H1 (cell line): ENCODE measurements around the gene COQ8B. TPM values are rescaled to one million over a fixed set of nuclear protein-coding genes. Genes with fewer than 3 reads are reported as not detected.
A peak's percentile ranks its signal among the peaks of the same experiment; 100 is the strongest.

Source experiments
- ASH2L ChIP-seq: fragments of 200-600, 300-600 bp; sonication (generic); IDR thresholded peaks from one replicate; pipeline ENCODE4 v1.7.1; 2017; ENCODE audit warnings: low read length
- BRCA1 ChIP-seq: IDR thresholded peaks from 2 replicates; pipeline ENCODE4 v1.6.1; 2012; ENCODE audit warnings: low read depth, low read length, improper control_type of control experiment
- EP300 ChIP-seq, 2 experiments: IDR thresholded peaks; 1 replicate in 1 of 2; 2 replicates in 1 of 2; pipeline ENCODE4 v1.6.1; 2011 to 2012; ENCODE audit warnings: low read depth in 2 of 2, low read length in 2 of 2, mild to moderate bottlenecking in 2 of 2, borderline replicate concordance in 1 of 2, inconsistent platforms in 1 of 2, moderate library complexity in 1 of 2
- EZH2 ChIP-seq: fragments of 200-600 bp; sonication (generic); IDR thresholded peaks from 2 replicates; pipeline ENCODE4 v1.7.1; 2012; ENCODE audit warnings: low read depth, mild to moderate bottlenecking, moderate library complexity, low read length, inconsistent platforms; ENCODE audit not compliant: severe bottlenecking
- GABPA ChIP-seq: IDR thresholded peaks from 2 replicates; pipeline ENCODE4 v1.6.1; 2011; ENCODE audit warnings: mild to moderate bottlenecking, low read length, moderate library complexity, borderline replicate concordance; ENCODE audit not compliant: insufficient read depth
- JUN ChIP-seq: IDR thresholded peaks from 2 replicates; pipeline ENCODE4 v1.6.1; 2011; ENCODE audit warnings: low read depth, mild to moderate bottlenecking, improper control_type of control experiment, low read length
- KDM5A ChIP-seq: fragments of 200-600 bp; IDR thresholded peaks from 2 replicates; pipeline ENCODE4 v1.7.1; 2012; ENCODE audit warnings: mild to moderate bottlenecking, low read length, inconsistent platforms, mixed read lengths
- PHF8 ChIP-seq: fragments of 200-600 bp; sonication (generic); conservative IDR thresholded peaks from 2 replicates; pipeline ENCODE4 v1.7.1; 2012; ENCODE audit warnings: low read depth, mild to moderate bottlenecking, inconsistent platforms, low read length, moderate library complexity
- POLR2A ChIP-seq, 2 experiments: IDR thresholded peaks; 1 replicate in 1 of 2; 2 replicates in 1 of 2; pipeline ENCODE4 v1.6.1; 2011; ENCODE audit warnings: low read depth in 2 of 2, low read length in 2 of 2, mild to moderate bottlenecking in 2 of 2; ENCODE audit errors: control extremely low read depth in 1 of 2
- POLR2AphosphoS5 ChIP-seq: IDR thresholded peaks from 2 replicates; pipeline ENCODE4 v1.6.1; 2011; ENCODE audit warnings: low read depth, low read length
- SAP30 ChIP-seq: fragments of 300-600 bp; sonication (generic); IDR thresholded peaks from 2 replicates; pipeline ENCODE4 v1.7.1; 2012; ENCODE audit warnings: low read length, moderate library complexity, mild to moderate bottlenecking, inconsistent platforms; ENCODE audit not compliant: insufficient read depth, insufficient replicate concordance
- SIN3A ChIP-seq, 2 experiments: IDR thresholded peaks in 1 of 2; conservative IDR thresholded peaks in 1 of 2; 2 replicates each; pipeline ENCODE4 v1.6.1; 2011 to 2012; ENCODE audit warnings: low read length in 2 of 2, improper control_type of control experiment in 1 of 2, low read depth in 1 of 2, mild to moderate bottlenecking in 1 of 2
- SP1 ChIP-seq: IDR thresholded peaks from 2 replicates; pipeline ENCODE4 v1.6.1; 2011; ENCODE audit warnings: low read depth, low read length
- TAF1 ChIP-seq: IDR thresholded peaks from 2 replicates; pipeline ENCODE4 v1.6.1; 2011; ENCODE audit warnings: mild to moderate bottlenecking, low read depth, low read length
- TAF7 ChIP-seq: optimal IDR thresholded peaks from 2 replicates; pipeline ENCODE3; 2011; ENCODE audit warnings: low read depth, mild to moderate bottlenecking, inconsistent platforms, low read length, moderate library complexity, borderline replicate concordance
- TBP ChIP-seq: IDR thresholded peaks from 2 replicates; pipeline ENCODE4 v1.6.1; 2011; ENCODE audit warnings: low read depth, low read length, improper control_type of control experiment
- TEAD4 ChIP-seq: IDR thresholded peaks from 2 replicates; pipeline ENCODE4 v1.6.1; 2012; ENCODE audit warnings: low read depth, low read length, inconsistent platforms, mixed read lengths
- YY1 ChIP-seq: IDR thresholded peaks from 2 replicates; pipeline ENCODE4 v1.6.1; 2011; ENCODE audit warnings: low read depth, mild to moderate bottlenecking, low read length
- polyA plus RNA-seq, 7 experiments: library from polyadenylated mRNA; depleted of rRNA in 3 of 7; stranded (reverse) in 5 of 7; unstranded in 2 of 7; fragments of >200 nt in 5 of 7; fragments of 200-250 nt in 2 of 7; gene quantifications; 1 replicate in 5 of 7; 2 replicates in 1 of 7; 4 replicates in 1 of 7; pipeline versions ENCODE4 v1.2.1 to v1.2.3, GENCODE V29; 2011 to 2013; ENCODE audit warnings: missing spikeins in 2 of 7, mixed read lengths in 2 of 7
- total RNA-seq: library from RNA; stranded (reverse); fragmentation: NEBNext Ultra II Directional; extraction: Animal tissue kit (Norgen Biotek cat#: 25700); gene quantifications from 2 replicates; pipeline ENCODE4 v1.2.1, GENCODE V29; 2021
- TF ChIP-seq, protein P1 (sequence below), 3 experiments: IDR thresholded peaks; 1 replicate in 2 of 3; 2 replicates in 1 of 3; pipeline versions ENCODE4 v1.5.1 to v1.6.1; 2011; ENCODE audit warnings: low read length in 3 of 3, mild to moderate bottlenecking in 3 of 3, inconsistent platforms in 2 of 3, low read depth in 1 of 3, moderate library complexity in 1 of 3; ENCODE audit not compliant: insufficient read depth in 1 of 3; ENCODE audit errors: control extremely low read depth in 1 of 3
- TF ChIP-seq, protein P2 (sequence below): IDR thresholded peaks from 2 replicates; pipeline ENCODE4 v1.6.1; 2012; ENCODE audit warnings: inconsistent platforms

Gene COQ8B
- total and polyA plus RNA-seq, 2 of the 8 experiments (the other 6 are each of a cell fraction or from before 2014, with no cell fraction given), result 41.7 to 46.1 TPM

DNA sequence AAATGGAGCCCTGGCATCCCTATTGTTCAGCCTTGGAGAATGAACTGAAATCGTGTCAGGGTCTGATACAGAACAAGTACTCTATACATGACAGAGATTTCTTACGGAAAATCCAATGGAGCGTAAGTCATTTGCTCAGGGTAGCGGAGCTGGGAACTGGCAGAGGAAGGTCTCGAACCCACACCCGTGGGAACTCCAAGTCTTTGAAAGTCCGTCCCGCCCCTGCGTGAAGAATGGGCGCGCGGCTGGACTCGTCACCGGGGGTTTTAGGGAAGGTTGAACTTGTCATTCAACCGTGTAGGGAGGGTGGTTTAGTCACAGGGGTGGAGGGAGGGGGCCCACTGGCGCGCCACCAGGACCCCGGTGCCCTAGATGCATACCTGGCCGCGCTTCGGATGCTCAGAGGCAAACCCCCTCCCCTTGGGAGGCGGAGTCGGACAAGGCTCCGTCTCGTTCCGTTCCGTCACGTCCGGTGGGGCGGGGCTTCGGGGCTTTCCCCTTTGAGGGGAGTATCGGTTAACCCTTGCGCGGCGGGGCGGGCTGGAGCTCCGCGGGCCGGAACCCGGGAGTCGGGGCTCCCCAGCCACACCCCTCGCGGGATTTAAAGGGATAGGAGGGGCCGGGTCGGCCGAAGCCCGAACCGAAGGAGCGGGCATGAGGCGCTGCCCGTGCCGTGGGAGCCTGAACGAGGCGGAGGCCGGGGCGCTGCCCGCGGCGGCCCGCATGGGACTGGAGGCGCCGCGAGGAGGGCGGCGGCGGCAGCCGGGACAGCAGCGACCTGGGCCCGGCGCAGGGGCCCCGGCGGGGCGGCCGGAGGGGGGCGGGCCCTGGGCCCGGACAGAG, at the start of gene COQ8B, which contains the start of gene ITPKC (continued):
- TF ChIP-seq EP300 (IDR thresholded peaks at IDR 0.05; ENCODE audit: borderline replicate concordance in 1 of 2, low read depth in 2 of 2, low read length in 2 of 2), result peak; percentile 71 to 99
- TF ChIP-seq EZH2, result no peak
- no peak for TF ChIP-seq JUN
- peak; percentile 59 for TF ChIP-seq TBP
- TF ChIP-seq POLR2AphosphoS5, result peak; percentile 66; the same call in 1 of the 2 replicates
- TF ChIP-seq SIN3A (conservative IDR thresholded peaks at IDR 0.05 in 1 of 2, IDR thresholded peaks at IDR 0.05 in 1 of 2; ENCODE audit: low read depth in 1 of 2, low read length in 2 of 2), result peak; percentile 11 to 46; a peak in 1 of 4 replicates
- TF ChIP-seq TEAD4, result peak; percentile 62; the same call in 1 of the 2 replicates
- TF ChIP-seq GABPA, result peak; percentile 24; the same call in 1 of the 2 replicates
- TF ChIP-seq, protein P1, sequence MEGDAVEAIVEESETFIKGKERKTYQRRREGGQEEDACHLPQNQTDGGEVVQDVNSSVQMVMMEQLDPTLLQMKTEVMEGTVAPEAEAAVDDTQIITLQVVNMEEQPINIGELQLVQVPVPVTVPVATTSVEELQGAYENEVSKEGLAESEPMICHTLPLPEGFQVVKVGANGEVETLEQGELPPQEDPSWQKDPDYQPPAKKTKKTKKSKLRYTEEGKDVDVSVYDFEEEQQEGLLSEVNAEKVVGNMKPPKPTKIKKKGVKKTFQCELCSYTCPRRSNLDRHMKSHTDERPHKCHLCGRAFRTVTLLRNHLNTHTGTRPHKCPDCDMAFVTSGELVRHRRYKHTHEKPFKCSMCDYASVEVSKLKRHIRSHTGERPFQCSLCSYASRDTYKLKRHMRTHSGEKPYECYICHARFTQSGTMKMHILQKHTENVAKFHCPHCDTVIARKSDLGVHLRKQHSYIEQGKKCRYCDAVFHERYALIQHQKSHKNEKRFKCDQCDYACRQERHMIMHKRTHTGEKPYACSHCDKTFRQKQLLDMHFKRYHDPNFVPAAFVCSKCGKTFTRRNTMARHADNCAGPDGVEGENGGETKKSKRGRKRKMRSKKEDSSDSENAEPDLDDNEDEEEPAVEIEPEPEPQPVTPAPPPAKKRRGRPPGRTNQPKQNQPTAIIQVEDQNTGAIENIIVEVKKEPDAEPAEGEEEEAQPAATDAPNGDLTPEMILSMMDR (IDR thresholded peaks at IDR 0.05; ENCODE audit: control extremely low read depth in 1 of 3, insufficient read depth in 1 of 3, low read depth in 1 of 3, low read length in 3 of 3), result peak in 1 of 3 experiments; percentile 3; a peak in 1 of 4 replicates
- peak in 1 of 2 experiments; percentile 70; a peak in 1 of 3 replicates for TF ChIP-seq POLR2A (IDR thresholded peaks at IDR 0.05; ENCODE audit: control extremely low read depth in 1 of 2, low read depth in 2 of 2, low read length in 2 of 2)
- peak; percentile 87 for TF ChIP-seq SP1
- TF ChIP-seq ASH2L, result peak; percentile 10
- TF ChIP-seq TAF7, result peak; percentile 18
- TF ChIP-seq KDM5A, result no peak
- TF ChIP-seq SAP30, result peak; percentile 89
- TF ChIP-seq, protein P2, sequence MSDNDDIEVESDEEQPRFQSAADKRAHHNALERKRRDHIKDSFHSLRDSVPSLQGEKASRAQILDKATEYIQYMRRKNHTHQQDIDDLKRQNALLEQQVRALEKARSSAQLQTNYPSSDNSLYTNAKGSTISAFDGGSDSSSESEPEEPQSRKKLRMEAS, result 0 out of 2 replicates have a peak, but pooled peaks have one; percentile 5
- TF ChIP-seq PHF8, result peak; percentile 74; the same call in 1 of the 2 replicates
- peak; percentile 61 for TF ChIP-seq TAF1
- TF ChIP-seq BRCA1, result peak; percentile 47; the same call in 1 of the 2 replicates
- no peak; the same call in 1 of the 2 replicates for TF ChIP-seq YY1
